HepG2 (cell line): ENCODE results near the gene EPB42. TPM values are rescaled to one million over a fixed set of nuclear protein-coding genes. Genes with fewer than 3 reads are reported as not detected.

Source experiments
- ATAC-seq: fragments of 200-7000 bp; cut with Tn5 transposase; 3 replicates; pipeline ENCODE4 v1.9.1; 2020; ENCODE audit warnings: mild to moderate bottlenecking, moderate library complexity
- BruUV-seq: library from RNA; stranded (reverse); fragments of 400-500 nt; replicated peaks from 2 replicates; lab custom pipeline; 2021; lab: Mats Ljungman, UMichigan
- CTCF ChIA-PET: fragments of 300-600 bp; formaldehyde crosslinking; extraction: SDS; loops from one replicate; lab custom pipeline; 2021; ENCODE audit warnings: low total read pairs, inconsistent platforms, low intra/inter-chr PET ratio; lab: Yijun Ruan, JAX
- POLR2A ChIA-PET: fragments of 350-600 bp; sonication (Branson Sonifier 250); formaldehyde crosslinking; loops from one replicate; lab custom pipeline; 2020; ENCODE audit warnings: antibody characterized with exemption, inconsistent platforms; lab: Yijun Ruan, JAX
- DNase-seq: peaks from one replicate; pipeline ENCODE4 v3.0.0-alpha.2; 2015; ENCODE audit warnings: low spot score
- FAIRE-seq: peaks from 3 replicates; lab custom pipeline; 2011; peaks lifted over from hg19 to GRCh38; lab: Jason Lieb, UNC
- H2AFZ ChIP-seq: one replicate; pipeline ENCODE4 v1.6.1; 2011; ENCODE audit warnings: low read length, inconsistent platforms
- H3K27ac ChIP-seq: fragments of 300-600 bp; 3 replicates; pipeline ENCODE4 v1.8.0; 2011; ENCODE audit warnings: mixed run types, mild to moderate bottlenecking, mixed read lengths, low read length, inconsistent platforms; ENCODE audit not compliant: insufficient read depth; ENCODE audit errors: extremely low read length
- H3K27me3 ChIP-seq, 2 experiments: fragments of 200-600 bp in 1 of 2; 2 replicates in 1 of 2; 3 replicates in 1 of 2; pipeline versions ENCODE4 v1.6.0 to v1.8.0; 2011; ENCODE audit warnings: low read length in 2 of 2, mild to moderate bottlenecking in 2 of 2, moderate library complexity in 2 of 2, inconsistent platforms in 1 of 2; ENCODE audit not compliant: insufficient read depth in 2 of 2, control insufficient read depth in 1 of 2
- H3K36me3 ChIP-seq, 2 experiments: fragments of 200-600 bp in 1 of 2; replicated peaks in 1 of 2; 2 replicates in 1 of 2; 3 replicates in 1 of 2; pipeline versions ENCODE4 v1.5.1 to v1.8.0; 2011; ENCODE audit warnings: low read length in 2 of 2, inconsistent platforms in 1 of 2; ENCODE audit not compliant: insufficient read depth in 2 of 2, control insufficient read depth in 1 of 2
- H3K4me1 ChIP-seq: 2 replicates; pipeline ENCODE4 v1.5.1; 2012; ENCODE audit warnings: low read length, inconsistent platforms; ENCODE audit not compliant: insufficient read depth
- H3K4me2 ChIP-seq: 2 replicates; pipeline ENCODE4 v1.6.0; 2011; ENCODE audit warnings: low read depth, low read length, inconsistent platforms
- H3K4me3 ChIP-seq, 3 experiments: fragments of 200-600 bp in 1 of 3; sonication (generic), shearing (Covaris generic) in 1 of 3; replicated peaks in 1 of 3; 2 replicates each; pipeline ENCODE4 v1.5.1; 2011 to 2016; ENCODE audit warnings: low read length in 3 of 3, inconsistent platforms in 2 of 3, low read depth in 2 of 3, mild to moderate bottlenecking in 2 of 3, control low read depth in 1 of 3, mixed read lengths in 1 of 3; ENCODE audit not compliant: insufficient read depth in 1 of 3
- H3K79me2 ChIP-seq: one replicate; pipeline ENCODE4 v1.6.1; 2011; ENCODE audit warnings: low read length, inconsistent platforms; ENCODE audit not compliant: insufficient read depth
- H3K9ac ChIP-seq: 2 replicates; pipeline ENCODE4 v1.6.0; 2011; ENCODE audit warnings: mild to moderate bottlenecking, low read depth, low read length, inconsistent platforms; ENCODE audit not compliant: insufficient read depth
- H3K9me3 ChIP-seq: 2 replicates; pipeline ENCODE4 v1.5.1; 2012; ENCODE audit warnings: mild to moderate bottlenecking, low read length
- H4K20me1 ChIP-seq: 2 replicates; pipeline ENCODE4 v1.6.0; 2011; ENCODE audit warnings: inconsistent platforms, mild to moderate bottlenecking, low read length, moderate library complexity; ENCODE audit not compliant: insufficient read depth
- CEBPG ChIP-seq: IDR thresholded peaks from 2 replicates; pipeline ENCODE4 v1.6.1; 2016
- DNMT1 ChIP-seq: sonication (generic); formaldehyde crosslinking; IDR thresholded peaks from 2 replicates; pipeline ENCODE4 v1.5.1; 2020; ENCODE audit warnings: mild to moderate bottlenecking, missing genetic modification reagents
- GTF2F1 ChIP-seq: fragments of 150-350 bp; IDR thresholded peaks from 2 replicates; pipeline ENCODE4 v1.6.1; 2014; ENCODE audit warnings: low read length
- HCFC1 ChIP-seq: fragments of 150-350 bp; IDR thresholded peaks from 2 replicates; pipeline ENCODE4 v1.6.1; 2014; ENCODE audit warnings: low read depth, low read length
- JUNB ChIP-seq: sonication (generic); formaldehyde crosslinking; IDR thresholded peaks from 2 replicates; pipeline ENCODE4 v1.8.0; 2022; ENCODE audit warnings: missing genetic modification reagents, mild to moderate bottlenecking, borderline replicate concordance
- MAFG ChIP-seq: sonication (generic); formaldehyde crosslinking; IDR thresholded peaks from 2 replicates; pipeline ENCODE4 v1.5.1; 2020; ENCODE audit warnings: mild to moderate bottlenecking, missing genetic modification reagents
- MATR3 ChIP-seq: sonication (generic); formaldehyde crosslinking; IDR thresholded peaks from 2 replicates; pipeline ENCODE4 v1.4.0; 2020; ENCODE audit warnings: missing genetic modification reagents
- MEIS2 ChIP-seq: sonication (generic); formaldehyde crosslinking; IDR thresholded peaks from 2 replicates; pipeline ENCODE4 v1.9.0; 2021; ENCODE audit warnings: mild to moderate bottlenecking, missing genetic modification reagents
- MTF2 ChIP-seq: sonication (generic); formaldehyde crosslinking; IDR thresholded peaks from 2 replicates; pipeline ENCODE4 v1.5.0; 2020; ENCODE audit warnings: missing genetic modification reagents, borderline replicate concordance
- PCBP2 ChIP-seq: fragments of 200-400 bp; formaldehyde crosslinking; optimal IDR thresholded peaks from 2 replicates; pipeline ENCODE3; 2018; ENCODE audit warnings: low read length, low read depth; ENCODE audit not compliant: poor library complexity, severe bottlenecking
- RARG ChIP-seq: sonication (generic); formaldehyde crosslinking; IDR thresholded peaks from 2 replicates; pipeline ENCODE4 v1.4.0; 2020; ENCODE audit warnings: low read depth, mild to moderate bottlenecking, missing genetic modification reagents
- SMAD9 ChIP-seq: sonication (generic); formaldehyde crosslinking; IDR thresholded peaks from 2 replicates; pipeline ENCODE4 v1.5.1; 2020; ENCODE audit warnings: mild to moderate bottlenecking, missing genetic modification reagents
- TBL1XR1 ChIP-seq: fragments of 150-350 bp; IDR thresholded peaks from 2 replicates; pipeline ENCODE4 v1.6.1; 2014; ENCODE audit warnings: borderline replicate concordance, low read length; ENCODE audit not compliant: partially characterized antibody
- ZFP82 ChIP-seq: sonication (generic); formaldehyde crosslinking; IDR thresholded peaks from 2 replicates; pipeline ENCODE4 v1.5.1; 2020; ENCODE audit warnings: mild to moderate bottlenecking, missing genetic modification reagents, borderline replicate concordance
- ZNF142 ChIP-seq: sonication (generic); formaldehyde crosslinking; IDR thresholded peaks from 2 replicates; pipeline ENCODE4 v1.4.0; 2020; ENCODE audit warnings: missing genetic modification reagents
- ZNF232 ChIP-seq: sonication (generic); formaldehyde crosslinking; IDR thresholded peaks from 2 replicates; pipeline ENCODE4 v1.4.0; 2020; ENCODE audit warnings: missing genetic modification reagents, borderline replicate concordance
- ZNF30 ChIP-seq: sonication (generic); formaldehyde crosslinking; IDR thresholded peaks from 2 replicates; pipeline ENCODE4 v1.5.0; 2020; ENCODE audit warnings: mild to moderate bottlenecking, missing genetic modification reagents
- ZNF350 ChIP-seq: sonication (generic); formaldehyde crosslinking; IDR thresholded peaks from 2 replicates; pipeline ENCODE4 v1.4.0; 2020; ENCODE audit warnings: mild to moderate bottlenecking, low read depth, missing genetic modification reagents, borderline replicate concordance
- ZNF383 ChIP-seq: sonication (generic); formaldehyde crosslinking; IDR thresholded peaks from 2 replicates; pipeline ENCODE4 v1.4.0; 2020; ENCODE audit warnings: missing genetic modification reagents, mild to moderate bottlenecking, borderline replicate concordance
- ZNF720 ChIP-seq: sonication (generic); formaldehyde crosslinking; IDR thresholded peaks from 2 replicates; pipeline ENCODE4 v1.4.0; 2020; ENCODE audit warnings: missing genetic modification reagents
- WGBS: methylation state at CpG from one replicate; pipeline ENCODE4 v1.1.6; 2017; ENCODE audit warnings: low lambda C conversion rate; 5-methylcytosine and 5-hydroxymethylcytosine counted together
- in situ Hi-C: cut with HindIII; loops from 2 replicates; pipeline ENCODE4 v1.10.0; 2017; ENCODE audit warnings: low pct_unique_long_range_greater_than_20kb; ENCODE audit not compliant: extremely low pct_ligation_motif_present
- intact Hi-C: fragments of 100-400 bp; cut with micrococcal nuclease; formaldehyde crosslinking; loops from one replicate; pipeline ENCODE4 v1.10.0; 2022; ENCODE audit not compliant: unreplicated experiment
- polyA plus RNA-seq, 8 experiments: library from polyadenylated mRNA; depleted of rRNA in 3 of 8; stranded (reverse) in 7 of 8; unstranded in 1 of 8; fragments of >200 nt; fragmentation: Illumina TruSeq in 4 of 8; extraction: Trizol in 4 of 8; gene quantifications; 2 replicates each; pipeline versions ENCODE4 v1.2.1 to v1.2.3, GENCODE V29; 2011 to 2016; ENCODE audit warnings: low read depth in 4 of 8, missing spikeins in 1 of 8, mixed read lengths in 1 of 8; ENCODE audit not compliant: insufficient read depth in 1 of 8
- total RNA-seq, 5 experiments: library from RNA; depleted of rRNA; stranded (reverse); fragments of >200 nt; fragmentation: Illumina TruSeq; extraction: Trizol; gene quantifications; 2 replicates each; pipeline ENCODE4 v1.2.3, GENCODE V29; 2016; ENCODE audit warnings: low read depth in 1 of 5
- TF ChIP-seq, protein P1 (sequence below): sonication (generic); formaldehyde crosslinking; IDR thresholded peaks from 2 replicates; pipeline ENCODE4 v1.4.0; 2020; ENCODE audit warnings: mild to moderate bottlenecking, low read depth, missing genetic modification reagents

EPB42 gene
- total and polyA plus RNA-seq, 2 of the 13 experiments (the other 11 are each of a cell fraction or from before 2014, with no cell fraction given), result not detected

GRCh38 chr15:43165801-43166325 is 55.0 kb downstream of the EPB42 start:
- WGBS, result 98% methylated on average over 2 of the region's 2 CpGs
- BruUV-seq, result no TSS peak

GRCh38 chr15:43153269-43153668 is 67.5 kb downstream of the EPB42 start:
- DNase-seq, result no peak
- Histone ChIP-seq H3K9me3 (no peaks in the 10 kb centered on the region), H3K4me1 (no peaks in the 10 kb centered on the region), H3K4me3 (no peak overlapping the region), H3K4me2 (no peak overlapping the region), H3K27me3 (no peaks in the 10 kb centered on the region), H4K20me1 (no peaks in the 10 kb centered on the region; the same call in 1 of the 2 replicates), H3K36me3 (peaks cover 2 to 63% of the 10 kb centered on the region in 2 experiments), H3K79me2 (no peaks in the 10 kb centered on the region), H3K27ac (no peak overlapping the region), H2AFZ (no peak overlapping the region), H3K9ac (no peak overlapping the region)
- FAIRE-seq, result no peak
- POLR2A ChIA-PET, result no interaction called here
- no peak for ATAC-seq
- in situ Hi-C loops (no loop called here), intact Hi-C loops (no loop called here)
- CTCF ChIA-PET, result no interaction called here
- no TSS peak for BruUV-seq
- TF ChIP-seq ZNF142 (CRISPR knock-in tag) (no peak), PCBP2 (no peak), MAFG (CRISPR knock-in tag) (no peak), ZNF350 (CRISPR knock-in tag) (no peak), MATR3 (CRISPR knock-in tag) (no peak)
- TF ChIP-seq, protein P1, sequence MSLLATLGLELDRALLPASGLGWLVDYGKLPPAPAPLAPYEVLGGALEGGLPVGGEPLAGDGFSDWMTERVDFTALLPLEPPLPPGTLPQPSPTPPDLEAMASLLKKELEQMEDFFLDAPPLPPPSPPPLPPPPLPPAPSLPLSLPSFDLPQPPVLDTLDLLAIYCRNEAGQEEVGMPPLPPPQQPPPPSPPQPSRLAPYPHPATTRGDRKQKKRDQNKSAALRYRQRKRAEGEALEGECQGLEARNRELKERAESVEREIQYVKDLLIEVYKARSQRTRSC (CRISPR knock-in tag), result no peak

More at GRCh38 chr15:43165801-43166325, 55.0 kb downstream of the EPB42 start:
- Histone ChIP-seq H4K20me1 (no peaks in the 10 kb centered on the region), H3K27ac (no peak overlapping the region), H3K9me3 (no peaks in the 10 kb centered on the region), H3K4me2 (no peak overlapping the region), H3K4me3 (no peak overlapping the region), H3K4me1 (no peaks in the 10 kb centered on the region), H3K36me3 (peaks cover 0 to 19% of the 10 kb centered on the region in 2 experiments; a peak in 2 of 5 replicates), H2AFZ (no peak overlapping the region), H3K27me3 (no peaks in the 10 kb centered on the region), H3K9ac (no peak overlapping the region), H3K79me2 (no peaks in the 10 kb centered on the region)
- no peak for TF ChIP-seq CEBPG
- no peak for TF ChIP-seq TBL1XR1
- no peak for TF ChIP-seq MEIS2 (CRISPR knock-in tag)
- no peak for TF ChIP-seq DNMT1 (CRISPR knock-in tag)
- no peak for TF ChIP-seq HCFC1
- TF ChIP-seq SMAD9 (CRISPR knock-in tag), result no peak
- no peak for TF ChIP-seq ZNF232 (CRISPR knock-in tag)
- TF ChIP-seq ZNF720 (CRISPR knock-in tag), result no peak
- TF ChIP-seq RARG, result no peak
- no peak for TF ChIP-seq MTF2 (CRISPR knock-in tag)
- no peak for TF ChIP-seq ZNF383
- no peak for TF ChIP-seq ZFP82 (CRISPR knock-in tag)
- no peak for TF ChIP-seq ZNF30 (CRISPR knock-in tag)
- TF ChIP-seq GTF2F1, result no peak
- no peak for TF ChIP-seq JUNB (CRISPR knock-in tag)
- in situ Hi-C loops (no loop called here), intact Hi-C loops (no loop called here)
- ChIA-PET POLR2A (no interaction called here), CTCF (no interaction called here)
- DNase-seq (no peak), ATAC-seq (no peak), FAIRE-seq (no peak)
